AG04450 (cell line): ENCODE measurements around the gene IL4R. TPM values are rescaled to one million over a fixed set of nuclear protein-coding genes. Genes with fewer than 3 reads are reported as not detected.

Source experiments
- CTCF ChIA-PET: fragments of 300-600, 350-600 bp; formaldehyde crosslinking; extraction: SDS; loops from one replicate; lab custom pipeline; 2022; ENCODE audit warnings: antibody characterized with exemption, inconsistent platforms; lab: Charles Lee
- POLR2A ChIA-PET: fragments of 350-600 bp; formaldehyde crosslinking; extraction: SDS; loops from one replicate; lab custom pipeline; 2021; ENCODE audit warnings: antibody characterized with exemption, inconsistent platforms; lab: Yijun Ruan, JAX
- DNase-seq: peaks from one replicate; pipeline ENCODE4 v3.0.0-alpha.2; 2011; ENCODE audit warnings: low read depth, low spot score
- H3K27ac ChIP-seq: one replicate; pipeline ENCODE4 v1.5.1; 2012; ENCODE audit warnings: low read depth, low read length, control low read depth
- H3K27me3 ChIP-seq: one replicate; pipeline ENCODE4 v1.6.0; 2012; ENCODE audit warnings: low read length; ENCODE audit not compliant: control insufficient read depth, insufficient read depth
- H3K4me3 ChIP-seq: 2 replicates; pipeline ENCODE4 v1.5.1; 2011; ENCODE audit warnings: mild to moderate bottlenecking, low read depth, low read length, control low read depth
- H3K9me3 ChIP-seq: 2 replicates; pipeline ENCODE4 v1.5.1; 2012; ENCODE audit warnings: low read length; ENCODE audit not compliant: control insufficient read depth, insufficient read depth
- polyA plus RNA-seq: library from polyadenylated mRNA; depleted of rRNA; stranded (reverse); fragments of >200 nt; gene quantifications from 2 replicates; pipeline ENCODE4 v1.2.3, GENCODE V29; 2011
- TF ChIP-seq, protein P1 (sequence below): IDR thresholded peaks from 2 replicates; pipeline ENCODE4 v1.5.1; 2011; ENCODE audit warnings: low read depth, low read length, control low read depth, inconsistent platforms

The IL4R gene
- polyA plus RNA-seq, 1 experiment = 31.1 TPM

DNA sequence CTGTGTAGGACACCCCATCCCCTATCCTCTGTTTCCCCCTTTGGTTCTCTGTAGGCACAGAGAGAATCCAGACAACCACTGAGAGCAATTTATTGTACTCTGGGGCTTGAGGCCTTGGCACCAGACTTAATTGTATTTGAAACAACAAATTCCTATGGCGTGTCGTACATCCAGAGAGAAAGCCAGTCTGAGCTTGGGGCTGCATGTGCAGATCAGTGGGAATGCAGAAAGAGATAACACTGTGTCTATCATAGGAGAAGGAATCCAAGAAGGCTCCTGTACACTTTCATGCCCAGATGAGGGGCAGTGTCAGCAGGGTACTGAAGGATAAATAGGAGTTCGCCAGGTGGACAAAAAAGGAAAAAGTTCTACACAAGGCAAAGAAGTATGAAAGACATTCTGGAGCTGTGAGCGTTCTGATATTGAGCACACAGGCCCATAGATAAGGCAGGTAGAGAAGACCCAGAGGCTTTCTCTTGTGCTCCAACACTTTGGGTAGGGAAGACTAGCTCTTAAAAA is 22.0 kb upstream of the IL4R start:
- TF ChIP-seq, protein P1, sequence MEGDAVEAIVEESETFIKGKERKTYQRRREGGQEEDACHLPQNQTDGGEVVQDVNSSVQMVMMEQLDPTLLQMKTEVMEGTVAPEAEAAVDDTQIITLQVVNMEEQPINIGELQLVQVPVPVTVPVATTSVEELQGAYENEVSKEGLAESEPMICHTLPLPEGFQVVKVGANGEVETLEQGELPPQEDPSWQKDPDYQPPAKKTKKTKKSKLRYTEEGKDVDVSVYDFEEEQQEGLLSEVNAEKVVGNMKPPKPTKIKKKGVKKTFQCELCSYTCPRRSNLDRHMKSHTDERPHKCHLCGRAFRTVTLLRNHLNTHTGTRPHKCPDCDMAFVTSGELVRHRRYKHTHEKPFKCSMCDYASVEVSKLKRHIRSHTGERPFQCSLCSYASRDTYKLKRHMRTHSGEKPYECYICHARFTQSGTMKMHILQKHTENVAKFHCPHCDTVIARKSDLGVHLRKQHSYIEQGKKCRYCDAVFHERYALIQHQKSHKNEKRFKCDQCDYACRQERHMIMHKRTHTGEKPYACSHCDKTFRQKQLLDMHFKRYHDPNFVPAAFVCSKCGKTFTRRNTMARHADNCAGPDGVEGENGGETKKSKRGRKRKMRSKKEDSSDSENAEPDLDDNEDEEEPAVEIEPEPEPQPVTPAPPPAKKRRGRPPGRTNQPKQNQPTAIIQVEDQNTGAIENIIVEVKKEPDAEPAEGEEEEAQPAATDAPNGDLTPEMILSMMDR = no peak
- ChIA-PET POLR2A (no interaction called here), CTCF (interaction anchor here (2.3 kb wide), 1 partner anchor 57 kb away, joined by 6 read pairs; no protein-coding TSS in a partner anchor)
- no peak overlapping the region for H3K27ac ChIP-seq
- H3K27me3 ChIP-seq = no peaks in the 10 kb centered on the region
- H3K9me3 ChIP-seq = no peaks in the 10 kb centered on the region
- no peak overlapping the region for H3K4me3 ChIP-seq
- DNase-seq = no peak

DNA sequence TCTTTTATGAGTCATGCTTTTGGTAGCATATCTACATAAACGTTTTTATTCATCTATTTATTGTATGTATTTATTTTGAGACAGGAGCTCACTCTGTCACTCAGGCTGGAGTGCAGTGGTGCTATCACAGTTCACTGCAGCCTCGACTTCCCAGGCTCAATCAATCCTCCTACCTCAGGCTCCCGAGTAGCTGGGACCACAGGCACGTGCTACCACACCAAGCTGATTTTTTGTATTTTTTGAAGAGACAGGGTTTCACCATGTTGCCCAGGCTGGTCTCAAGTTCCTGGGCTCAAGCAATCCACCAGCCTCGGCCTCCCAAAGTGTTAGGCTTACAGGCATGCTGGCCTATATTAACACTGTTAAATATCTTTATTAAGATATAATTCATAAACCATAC is 20.4 kb upstream of the IL4R start:
- Histone ChIP-seq H3K27ac (no peak overlapping the region), H3K4me3 (no peak overlapping the region), H3K27me3 (no peaks in the 10 kb centered on the region), H3K9me3 (no peaks in the 10 kb centered on the region)
- ChIA-PET POLR2A (interaction anchor here (0.6 kb wide), 1 partner anchor 42 kb away, joined by 4 read pairs; no protein-coding TSS in a partner anchor), CTCF (interaction anchor here (2.3 kb wide), 1 partner anchor 59 kb away, joined by 6 read pairs; no protein-coding TSS in a partner anchor)
- TF ChIP-seq, protein P1 = no peak
- DNase-seq = no peak

DNA sequence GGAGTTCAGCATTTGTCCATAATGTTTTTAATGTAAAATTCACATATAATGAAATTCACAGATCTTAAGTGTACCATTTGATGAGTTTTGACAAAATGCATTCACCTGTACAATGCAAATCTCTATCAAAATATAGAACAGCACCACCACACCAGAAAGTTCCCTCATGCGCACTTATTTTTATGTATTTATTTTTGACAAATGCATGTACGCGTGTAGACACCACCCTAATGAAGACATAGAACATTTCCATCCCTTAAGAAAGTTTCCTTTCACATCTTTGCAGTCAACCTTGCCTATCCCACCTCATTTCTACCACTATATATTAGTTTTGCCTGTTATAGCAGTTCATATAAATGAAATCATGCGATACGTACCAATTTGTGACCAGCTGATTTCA is 15.6 kb upstream of the IL4R start:
- TF ChIP-seq, protein P1 = no peak
- ChIA-PET POLR2A (no interaction called here), CTCF (no interaction called here)
- Histone ChIP-seq H3K9me3 (no peaks in the 10 kb centered on the region), H3K27ac (no peak overlapping the region), H3K27me3 (no peaks in the 10 kb centered on the region), H3K4me3 (no peak overlapping the region)
- DNase-seq = no peak

DNA sequence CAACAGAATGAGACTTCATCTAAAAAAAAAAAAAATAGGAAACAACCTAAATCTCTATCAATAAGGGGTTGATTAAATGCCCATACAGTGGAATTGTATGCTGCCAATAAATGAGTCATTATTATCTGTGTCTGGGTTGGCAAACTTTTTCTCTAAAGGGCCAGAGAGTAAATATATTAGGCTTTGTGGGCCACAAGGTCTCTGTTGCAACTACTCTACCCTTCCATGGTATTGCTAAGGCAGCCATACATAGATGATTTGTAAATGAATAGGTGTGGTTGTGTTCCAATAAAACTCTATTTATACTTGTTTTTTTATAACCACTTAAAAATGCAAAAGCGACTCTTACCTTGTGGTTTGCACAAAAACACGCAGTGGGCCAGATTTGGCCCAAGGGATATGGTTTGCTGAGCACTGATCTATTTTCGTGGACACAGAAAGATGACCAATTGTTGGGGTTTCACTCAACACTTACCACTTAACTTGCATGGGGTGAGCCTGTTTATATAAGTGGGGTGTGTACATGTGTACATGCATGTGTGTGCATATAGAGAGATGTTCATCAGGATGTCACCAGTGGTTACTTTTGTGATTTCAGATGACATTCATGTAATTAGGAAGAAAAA is 12.4 kb upstream of the IL4R start:
- TF ChIP-seq, protein P1 = no peak
- Histone ChIP-seq H3K27me3 (no peaks in the 10 kb centered on the region), H3K4me3 (no peak overlapping the region), H3K9me3 (no peaks in the 10 kb centered on the region), H3K27ac (no peak overlapping the region)
- POLR2A ChIA-PET = no interaction called here
- CTCF ChIA-PET = no interaction called here
- DNase-seq = no peak

DNA sequence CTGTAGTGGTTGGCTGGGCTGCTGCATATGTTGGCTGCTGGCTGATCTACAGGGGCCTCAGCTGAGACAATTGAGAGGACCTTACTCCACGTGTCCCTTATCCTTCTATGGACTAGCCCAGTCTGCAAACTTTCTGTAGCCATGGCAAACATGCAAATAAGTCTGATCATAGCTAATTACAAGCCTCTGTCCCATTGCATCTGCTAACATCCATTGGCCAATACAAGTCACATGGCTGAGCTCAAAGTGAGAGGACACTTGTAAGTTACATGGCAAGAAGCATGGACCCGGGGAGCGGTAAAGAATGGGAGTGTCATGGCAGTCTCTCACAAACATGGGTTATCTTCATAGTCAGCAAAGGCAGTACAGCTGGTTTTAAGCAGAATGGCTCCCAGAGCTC is 11.6 kb upstream of the IL4R start:
- Histone ChIP-seq H3K4me3 (no peak overlapping the region), H3K27me3 (no peaks in the 10 kb centered on the region), H3K27ac (no peak overlapping the region), H3K9me3 (no peaks in the 10 kb centered on the region)
- ChIA-PET POLR2A (no interaction called here), CTCF (no interaction called here)
- TF ChIP-seq, protein P1 = no peak
- no peak for DNase-seq
